OCI-LY1 (cell line): ENCODE results near the gene ST3GAL5.

ENCODE experiments used
- H2AFZ ChIP-seq: fragments of 200-600 bp; sonication (generic), shearing (Covaris generic); 2 replicates; pipeline ENCODE4 v1.6.0; 2014; ENCODE audit warnings: antibody characterized with exemption, mild to moderate bottlenecking, low read length
- H3F3A ChIP-seq: fragments of 200-600 bp; sonication (generic), shearing (Covaris generic); 2 replicates; pipeline ENCODE4 v1.6.0; 2014; ENCODE audit warnings: mild to moderate bottlenecking, antibody characterized with exemption, low read length, moderate library complexity; ENCODE audit not compliant: insufficient read depth
- H3K27ac ChIP-seq: fragments of 200-600 bp; sonication (generic); 2 replicates; pipeline ENCODE4 v1.5.1; 2014; ENCODE audit warnings: low read length, mixed run types, mild to moderate bottlenecking, low read depth; ENCODE audit not compliant: poor library complexity, severe bottlenecking
- H3K27me3 ChIP-seq: fragments of 200-600 bp; sonication (generic); 2 replicates; pipeline ENCODE4 v1.6.0; 2014; ENCODE audit warnings: antibody characterized with exemption, mild to moderate bottlenecking, low read length, moderate library complexity; ENCODE audit not compliant: insufficient read depth
- H3K36me3 ChIP-seq: fragments of 200-600 bp; sonication (generic); 2 replicates; pipeline ENCODE4 v1.6.1; 2014; ENCODE audit warnings: mild to moderate bottlenecking, antibody characterized with exemption, low read length, moderate library complexity, mixed read lengths; ENCODE audit not compliant: insufficient read depth
- H3K4me1 ChIP-seq: fragments of 200-600 bp; sonication (generic); 2 replicates; pipeline ENCODE4 v1.5.1; 2014; ENCODE audit warnings: mild to moderate bottlenecking, low read length, moderate library complexity; ENCODE audit not compliant: insufficient read depth, severe bottlenecking
- H3K4me2 ChIP-seq: fragments of 200-600 bp; sonication (generic), shearing (Covaris generic); 2 replicates; pipeline ENCODE4 v1.6.1; 2014; ENCODE audit warnings: low read length
- H3K4me3 ChIP-seq: fragments of 200-600 bp; sonication (generic); 2 replicates; pipeline ENCODE4 v1.5.1; 2014; ENCODE audit warnings: low read length, low read depth, mild to moderate bottlenecking, mixed read lengths; ENCODE audit not compliant: poor library complexity, severe bottlenecking
- H3K79me2 ChIP-seq: fragments of 200-600 bp; shearing (Covaris generic); 2 replicates; pipeline ENCODE4 v1.6.1; 2016; ENCODE audit warnings: mixed run types, low read length, mixed read lengths; ENCODE audit not compliant: insufficient read depth
- H3K9ac ChIP-seq: fragments of 200-600 bp; sonication (generic), shearing (Covaris generic); 2 replicates; pipeline ENCODE4 v1.6.1; 2014; ENCODE audit warnings: mild to moderate bottlenecking, low read length, mixed read lengths
- H3K9me2 ChIP-seq: fragments of 200-600 bp; sonication (generic), shearing (Covaris generic); 2 replicates; pipeline ENCODE4 v1.6.1; 2014; ENCODE audit warnings: low read depth, mild to moderate bottlenecking, low read length, mixed read lengths
- H3K9me3 ChIP-seq: fragments of 200-600 bp; shearing (Covaris generic); 2 replicates; pipeline ENCODE4 v1.6.1; 2014; ENCODE audit warnings: low read length, mixed read lengths
- H4K20me1 ChIP-seq: fragments of 200-600 bp; sonication (generic), shearing (Covaris generic); 2 replicates; pipeline ENCODE4 v1.6.0; 2016; ENCODE audit warnings: mild to moderate bottlenecking, low read length; ENCODE audit not compliant: insufficient read depth
- EZH2 ChIP-seq: fragments of 200-600 bp; sonication (generic), shearing (Covaris generic); IDR thresholded peaks from 2 replicates; pipeline ENCODE4 v1.8.0; 2017; ENCODE audit warnings: borderline replicate concordance, mixed run types, mild to moderate bottlenecking, antibody characterized with exemption, low read length, moderate library complexity, mixed read lengths
- TF ChIP-seq, protein P1 (sequence below): fragments of 200-600 bp; sonication (generic), shearing (Covaris generic); IDR thresholded peaks from 2 replicates; pipeline ENCODE4 v1.5.1; 2017; ENCODE audit warnings: mild to moderate bottlenecking, antibody characterized with exemption, low read length, moderate library complexity, mixed read lengths

ST3GAL5 gene

GRCh38 chr2:85804583-85804982, 84.2 kb downstream of the ST3GAL5 start:
- no peaks in the 10 kb centered on the region for H3F3A ChIP-seq
- H4K20me1 ChIP-seq: no peaks in the 10 kb centered on the region
- H3K4me1 ChIP-seq: no peaks in the 10 kb centered on the region
- no peaks in the 10 kb centered on the region for H3K9me3 ChIP-seq
- H3K9me2 ChIP-seq: no peaks in the 10 kb centered on the region
- TF ChIP-seq, protein P1, sequence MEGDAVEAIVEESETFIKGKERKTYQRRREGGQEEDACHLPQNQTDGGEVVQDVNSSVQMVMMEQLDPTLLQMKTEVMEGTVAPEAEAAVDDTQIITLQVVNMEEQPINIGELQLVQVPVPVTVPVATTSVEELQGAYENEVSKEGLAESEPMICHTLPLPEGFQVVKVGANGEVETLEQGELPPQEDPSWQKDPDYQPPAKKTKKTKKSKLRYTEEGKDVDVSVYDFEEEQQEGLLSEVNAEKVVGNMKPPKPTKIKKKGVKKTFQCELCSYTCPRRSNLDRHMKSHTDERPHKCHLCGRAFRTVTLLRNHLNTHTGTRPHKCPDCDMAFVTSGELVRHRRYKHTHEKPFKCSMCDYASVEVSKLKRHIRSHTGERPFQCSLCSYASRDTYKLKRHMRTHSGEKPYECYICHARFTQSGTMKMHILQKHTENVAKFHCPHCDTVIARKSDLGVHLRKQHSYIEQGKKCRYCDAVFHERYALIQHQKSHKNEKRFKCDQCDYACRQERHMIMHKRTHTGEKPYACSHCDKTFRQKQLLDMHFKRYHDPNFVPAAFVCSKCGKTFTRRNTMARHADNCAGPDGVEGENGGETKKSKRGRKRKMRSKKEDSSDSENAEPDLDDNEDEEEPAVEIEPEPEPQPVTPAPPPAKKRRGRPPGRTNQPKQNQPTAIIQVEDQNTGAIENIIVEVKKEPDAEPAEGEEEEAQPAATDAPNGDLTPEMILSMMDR: peak; percentile 52; the same call in 1 of the 2 replicates
- TF ChIP-seq EZH2: no peak
- H3K79me2 ChIP-seq: no peaks in the 10 kb centered on the region
- no peak overlapping the region for H3K27ac ChIP-seq
- H3K4me3 ChIP-seq: no peak overlapping the region
- no peak overlapping the region for H2AFZ ChIP-seq
- no peak overlapping the region for H3K9ac ChIP-seq
- H3K36me3 ChIP-seq: no peaks in the 10 kb centered on the region
- H3K27me3 ChIP-seq: peaks cover 11% of the 10 kb centered on the region; the same call in 1 of the 2 replicates
- no peak overlapping the region for H3K4me2 ChIP-seq

- Histone ChIP-seq H2AFZ (no peak overlapping the region), H3K9ac (no peak overlapping the region), H3K4me2 (no peak overlapping the region), H3K27ac (no peak overlapping the region), H3F3A (no peaks in the 10 kb centered on the region), H3K9me2 (no peaks in the 10 kb centered on the region), H3K4me3 (no peak overlapping the region), H3K79me2 (no peaks in the 10 kb centered on the region), H4K20me1 (no peaks in the 10 kb centered on the region), H3K4me1 (no peaks in the 10 kb centered on the region), H3K9me3 (no peaks in the 10 kb centered on the region), H3K27me3 (peaks cover 11% of the 10 kb centered on the region; the same call in 1 of the 2 replicates), H3K36me3 (no peaks in the 10 kb centered on the region)
- TF ChIP-seq, protein P1: no peak
- no peak for TF ChIP-seq EZH2
Measured at GRCh38 chr2:85803704-85804425, 84.9 kb downstream of the ST3GAL5 start.

DNA sequence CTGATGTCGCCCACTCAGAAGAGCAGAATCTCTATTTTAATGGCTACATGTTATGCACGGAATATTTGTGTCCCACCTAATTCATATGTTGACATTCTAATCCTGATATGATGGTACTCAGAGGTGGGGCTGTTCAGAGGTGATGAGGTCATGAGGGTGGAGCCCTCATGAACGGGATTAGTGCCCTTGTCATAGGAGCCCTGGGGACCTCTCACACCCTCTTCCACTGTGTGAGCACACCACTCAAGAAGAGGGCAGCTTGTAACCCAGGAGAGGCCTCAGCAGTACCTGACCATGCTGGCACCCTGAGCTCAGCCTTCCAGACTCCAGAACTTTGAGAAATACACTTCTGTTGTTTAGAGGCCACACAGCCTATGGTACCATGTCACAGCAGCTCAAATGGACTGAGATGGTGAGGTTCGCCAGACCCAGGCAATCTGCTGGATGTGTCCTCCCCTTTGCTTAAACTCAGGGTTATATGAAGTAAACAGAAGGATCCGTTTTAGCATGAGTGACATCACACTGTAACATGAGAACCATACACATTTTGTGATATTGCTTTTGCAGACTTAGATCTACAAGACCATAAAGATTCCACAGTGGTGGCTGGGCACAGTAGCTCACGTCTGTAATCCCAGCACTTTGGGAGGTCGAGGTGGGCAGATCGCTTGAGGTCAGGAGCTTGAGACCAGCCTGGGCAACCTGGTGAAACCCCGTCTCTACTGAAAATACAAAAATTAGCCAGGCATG, 86.3 kb downstream of the ST3GAL5 start:
- H2AFZ ChIP-seq: no peak overlapping the region

More for the DNA sequence above, 86.3 kb downstream of the ST3GAL5 start:
- TF ChIP-seq EZH2: no peak
- TF ChIP-seq, protein P1: no peak
- Histone ChIP-seq H3K27me3 (peaks cover 11% of the 10 kb centered on the region; the same call in 1 of the 2 replicates), H3K79me2 (no peaks in the 10 kb centered on the region), H3K27ac (no peak overlapping the region), H3K9me3 (no peaks in the 10 kb centered on the region), H3K4me1 (no peaks in the 10 kb centered on the region), H3K4me2 (no peak overlapping the region), H3K36me3 (no peaks in the 10 kb centered on the region), H3K9ac (no peak overlapping the region), H4K20me1 (no peaks in the 10 kb centered on the region), H3K4me3 (no peak overlapping the region), H3F3A (no peaks in the 10 kb centered on the region), H3K9me2 (no peaks in the 10 kb centered on the region)
